GM18867 (cell line): ENCODE data around the gene CALHM2.

Experiments used
- ATAC-seq: cut with Tn5 transposase; IDR thresholded peaks from one replicate; pipeline ENCODE4 v1.9.1; 2021; ENCODE audit warnings: mild to moderate bottlenecking, moderate library complexity; ENCODE audit not compliant: unreplicated experiment

CALHM2 gene

DNA sequence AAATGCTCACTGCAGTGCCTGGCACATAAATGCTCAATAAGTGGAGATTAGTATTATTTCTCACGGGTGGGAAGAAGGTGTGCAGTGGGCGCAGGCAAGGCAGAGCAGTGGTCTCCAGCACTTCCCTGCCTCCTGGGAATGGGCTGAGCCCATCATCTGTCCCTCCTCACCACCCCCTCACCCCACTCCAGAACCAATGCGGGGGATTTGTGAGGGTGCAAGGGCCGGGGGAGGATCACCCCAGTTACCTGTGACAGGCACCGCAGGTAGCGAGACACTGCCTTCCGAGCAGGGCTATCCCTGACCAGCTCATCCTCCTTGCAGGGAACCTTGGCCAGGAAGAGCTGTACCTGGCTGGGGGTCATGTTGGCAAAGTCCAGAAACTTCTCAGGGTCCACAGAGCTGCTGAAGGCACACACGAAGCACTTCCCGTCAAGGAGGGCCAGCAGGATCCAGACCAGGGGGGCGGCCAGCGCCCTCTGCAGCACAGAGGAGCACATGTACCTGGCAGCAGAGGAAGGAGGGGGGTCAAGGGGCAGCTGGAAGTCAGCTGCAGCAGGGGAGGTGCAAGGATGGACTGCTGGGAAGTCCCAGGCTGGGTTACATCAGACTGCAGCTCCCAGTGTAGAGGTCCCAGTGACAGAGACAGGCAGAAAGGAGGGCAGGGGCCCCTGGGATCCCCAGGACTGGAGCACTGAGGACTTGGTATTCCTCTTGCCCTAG, 24.0 kb upstream of the CALHM2 start:
- ATAC-seq: no peak

GRCh38 chr10:103475437-103475836, 23.3 kb upstream of the CALHM2 start:
- ATAC-seq: no peak

DNA sequence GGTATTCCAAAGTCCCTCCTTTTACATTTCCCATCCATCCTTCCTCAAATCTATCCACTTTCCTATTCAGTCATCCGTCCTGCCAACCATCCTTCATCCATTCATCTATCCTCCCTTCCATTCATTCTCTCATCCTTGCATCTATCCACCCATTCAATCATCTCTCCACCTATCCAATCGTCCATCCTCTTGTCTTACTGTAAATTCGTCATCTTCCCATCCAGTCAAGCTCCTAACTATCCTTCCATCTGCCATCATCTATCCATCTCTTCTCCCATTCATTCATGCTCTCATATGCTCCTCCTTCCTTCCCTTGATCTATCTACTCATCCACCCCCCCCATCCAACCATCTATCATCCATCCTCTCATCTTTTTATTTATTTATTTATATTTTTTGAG, 21.9 kb upstream of the CALHM2 start:
- no peak for ATAC-seq

DNA sequence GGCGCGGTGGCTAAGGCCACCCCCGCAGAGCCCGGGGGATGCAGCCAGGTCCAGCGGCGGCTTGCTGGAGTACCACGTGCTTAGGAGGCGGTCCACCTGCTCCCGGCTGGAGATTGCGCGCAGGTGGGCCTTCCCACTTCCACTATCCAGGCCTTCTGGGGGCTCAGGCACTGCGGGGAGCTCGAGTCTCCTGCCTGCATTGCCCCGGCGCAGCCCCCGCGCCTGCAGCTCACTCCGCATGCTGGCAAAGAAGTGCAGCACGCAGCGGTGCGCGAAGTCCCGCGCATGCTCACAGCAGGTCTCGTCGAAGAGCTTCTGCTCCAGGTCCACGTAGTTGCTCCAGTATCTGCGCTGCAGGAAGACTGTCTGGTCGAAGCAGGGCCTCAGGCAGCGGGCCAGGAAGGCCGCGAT, 21.1 kb upstream of the CALHM2 start:
- ATAC-seq: no peak

- peak; percentile 38 for ATAC-seq
Observed at GRCh38 chr10:103472005-103472404, 19.8 kb upstream of the CALHM2 start.

- ATAC-seq: peak; percentile 70
Observed at GRCh38 chr10:103470761-103471653, 18.8 kb upstream of the CALHM2 start.

- no peak for ATAC-seq
Observed at GRCh38 chr10:103469201-103469600, 17.0 kb upstream of the CALHM2 start.

DNA sequence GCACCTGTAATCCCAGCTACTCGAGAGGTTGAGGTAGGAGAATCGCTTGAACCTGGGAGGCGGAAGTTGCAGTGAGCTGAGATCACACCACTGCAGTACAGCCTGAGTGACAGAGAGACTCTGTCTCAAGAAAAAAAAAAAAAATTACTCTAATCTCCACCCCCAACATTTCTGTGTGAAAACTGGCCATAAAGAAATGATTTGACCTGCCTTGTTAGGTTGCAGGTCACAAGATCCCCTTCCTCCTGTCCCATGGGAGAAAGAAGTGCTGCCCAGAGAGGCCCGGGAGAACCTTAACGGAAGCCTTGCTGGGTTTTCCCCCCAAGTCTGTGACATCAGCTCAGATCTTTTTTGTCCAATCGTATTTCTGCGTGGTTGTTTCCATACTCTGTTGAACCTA, 15.2 kb upstream of the CALHM2 start:
- ATAC-seq: no peak

DNA sequence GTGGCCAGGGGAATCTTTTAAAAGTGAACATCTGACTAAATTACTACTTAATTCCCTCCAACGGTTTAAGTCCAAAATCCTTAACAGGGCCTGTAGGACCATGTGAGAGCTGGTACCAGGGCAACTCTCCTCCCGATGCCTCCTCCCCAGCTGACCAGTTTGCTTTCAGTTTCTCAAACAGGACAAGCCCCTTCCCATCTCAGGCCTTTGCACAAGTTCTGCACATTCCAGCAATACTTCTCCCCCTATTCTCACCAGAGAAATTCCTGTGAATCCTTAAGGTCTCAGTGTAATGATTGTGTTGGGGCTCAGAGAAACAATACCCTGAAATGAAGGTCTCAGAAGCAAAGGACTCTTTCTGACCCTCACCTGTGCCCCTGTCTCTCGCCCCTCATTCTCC, 14.6 kb upstream of the CALHM2 start:
- ATAC-seq: no peak

DNA sequence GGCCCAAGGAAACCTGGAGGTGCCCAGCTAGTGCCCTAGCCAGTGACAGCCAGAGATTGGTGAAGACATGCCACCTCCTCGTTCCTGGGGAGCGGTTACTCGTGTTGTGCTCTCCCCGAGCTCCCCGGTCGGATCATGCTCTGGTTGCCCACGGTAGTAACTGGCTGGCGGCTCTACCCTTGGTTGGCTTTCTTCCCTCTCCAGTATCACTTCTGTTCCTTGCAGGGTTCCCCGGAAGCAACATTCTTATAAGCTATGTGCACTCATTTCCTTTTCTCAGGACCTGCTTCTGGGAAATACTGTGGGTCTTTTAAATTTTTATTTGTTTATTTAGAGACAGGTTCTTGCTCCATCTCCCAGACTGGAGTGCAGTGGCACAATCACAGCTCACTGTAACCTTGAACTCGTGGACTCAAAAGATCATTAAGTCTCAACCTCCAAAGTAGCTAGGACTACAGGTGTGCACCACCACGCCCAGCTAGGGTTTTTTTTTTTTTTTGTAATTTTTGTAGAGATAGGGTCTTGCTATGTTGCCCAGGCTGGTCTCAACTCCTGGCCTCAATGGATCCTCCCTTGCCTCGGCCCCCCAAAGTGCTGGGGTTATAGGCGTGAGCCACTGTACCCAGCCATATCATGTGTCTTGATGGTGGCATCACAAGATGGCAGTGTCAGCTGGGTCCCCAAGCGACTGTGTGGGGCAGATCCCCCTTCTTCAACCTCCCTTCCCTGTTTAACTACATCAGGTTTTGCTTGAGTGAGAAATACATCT, 13.4 kb upstream of the CALHM2 start:
- no peak for ATAC-seq

- no peak for ATAC-seq
Observed at GRCh38 chr10:103463499-103463898, 11.3 kb upstream of the CALHM2 start.

GRCh38 chr10:103459615-103460014, 7.4 kb upstream of the CALHM2 start:
- ATAC-seq: no peak

DNA sequence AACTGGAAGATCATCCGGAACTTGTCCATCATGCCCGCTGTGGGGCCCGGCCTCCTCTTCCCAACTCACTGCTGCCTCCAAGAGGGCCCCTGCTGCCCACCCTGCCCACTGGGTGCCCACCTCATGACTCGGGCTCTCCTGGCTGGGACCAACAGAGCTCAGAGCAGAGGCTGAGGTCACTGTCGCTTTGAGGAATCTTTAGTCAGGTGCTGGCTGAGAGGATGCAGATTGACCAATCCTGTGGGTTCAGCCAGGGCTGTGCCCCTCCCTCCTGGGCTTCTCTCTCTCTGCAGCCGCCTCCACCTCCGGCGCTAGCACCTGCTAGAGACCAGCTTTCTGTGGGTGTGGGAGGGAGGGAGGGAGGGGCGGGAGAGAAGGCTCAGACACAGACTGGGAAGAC, 6.5 kb upstream of the CALHM2 start, which contains the start of gene CALHM1:
Gene CALHM1, minus strand, starts transcription at position 181 of the 400 bp plus-strand sequence. Its CDS starts 149 bp downstream, at position 32.
- peak; percentile 74 for ATAC-seq

- ATAC-seq: no peak
Observed at GRCh38 chr10:103457896-103458583, 5.9 kb upstream of the CALHM2 start.

DNA sequence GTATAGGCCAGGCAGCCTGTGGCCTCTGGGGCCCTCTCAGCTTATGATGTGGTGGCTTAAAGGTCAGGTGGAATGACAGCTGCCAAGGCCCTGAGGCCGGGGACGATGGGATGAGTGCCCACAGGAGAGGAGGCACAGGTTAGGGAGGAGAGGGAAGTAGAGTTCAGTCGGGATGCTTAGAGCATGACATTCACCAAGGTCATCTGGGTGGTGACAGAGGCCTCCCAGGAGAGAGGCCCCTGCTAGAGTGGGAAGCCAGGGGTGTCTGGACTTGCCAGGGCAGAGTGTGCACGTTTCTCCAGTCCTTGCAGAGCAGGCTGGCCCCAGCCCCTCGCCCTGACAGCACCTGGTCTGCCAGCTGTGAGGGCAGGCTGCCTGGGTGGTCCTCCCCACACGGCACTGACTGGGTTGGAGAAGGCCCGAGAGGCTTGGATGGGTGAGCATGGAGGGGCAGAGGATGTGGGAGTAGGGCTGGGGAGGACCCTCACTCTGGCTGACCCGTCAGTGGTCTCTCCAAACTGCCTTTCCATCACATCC, 5.1 kb upstream of the CALHM2 start:
- ATAC-seq: no peak

GRCh38 chr10:103456074-103456660, 4.0 kb upstream of the CALHM2 start:
- no peak for ATAC-seq

GRCh38 chr10:103455235-103455634, 3.1 kb upstream of the CALHM2 start:
- ATAC-seq: no peak

DNA sequence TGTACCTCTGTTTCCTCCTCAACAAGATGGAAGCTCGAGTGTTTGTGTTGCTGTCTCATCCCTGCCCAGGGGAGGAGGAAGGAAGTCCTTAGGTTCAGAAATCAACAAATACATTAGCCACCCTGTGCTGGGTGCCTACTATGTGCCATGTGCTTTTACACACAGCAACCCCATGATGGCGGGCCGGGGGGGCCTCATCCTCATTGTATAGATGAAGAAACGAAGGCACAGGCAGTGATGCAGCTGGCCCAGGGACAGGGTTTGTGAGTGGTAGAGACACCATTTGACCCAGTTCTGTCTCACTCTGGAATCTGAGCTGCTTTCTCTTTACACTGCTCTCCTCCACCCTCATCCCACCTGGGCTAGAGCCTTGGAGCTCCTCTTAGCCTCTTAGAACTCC, 1.9 kb upstream of the CALHM2 start:
- no peak for ATAC-seq

DNA sequence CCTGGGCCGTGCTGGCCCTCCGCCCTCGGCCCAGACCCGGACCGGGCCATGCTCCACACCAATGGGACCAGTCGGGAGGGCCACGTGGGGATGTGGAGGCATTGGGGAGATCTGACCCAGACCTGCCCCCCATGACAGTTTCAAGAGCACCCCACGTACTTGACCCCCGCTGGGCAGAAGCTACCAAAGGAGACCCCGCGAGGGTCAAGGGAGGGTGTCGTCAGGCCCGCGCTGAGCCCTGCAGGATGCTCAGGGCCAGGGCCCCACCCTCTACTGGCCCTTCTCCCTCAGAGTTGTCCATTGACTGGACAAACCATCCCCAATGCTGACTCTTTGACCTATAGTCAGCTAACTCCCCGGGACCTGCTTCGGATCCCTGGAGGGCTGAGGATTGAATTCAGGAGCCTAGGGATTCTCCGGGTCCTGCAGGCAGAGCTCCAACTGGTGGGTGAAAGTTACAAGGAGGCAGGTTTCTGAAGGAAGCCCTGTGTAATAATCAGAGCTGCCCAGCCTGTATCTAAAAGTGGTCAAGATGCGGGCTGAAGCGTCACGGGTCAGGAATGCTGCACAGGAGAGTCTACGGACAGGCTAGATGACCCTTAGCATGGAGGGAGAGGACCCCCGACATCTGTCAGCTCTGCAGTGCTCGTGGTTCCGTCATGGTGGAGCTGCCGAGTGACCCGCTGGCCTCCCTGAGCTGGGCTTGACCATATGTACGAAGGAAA, 498 bp upstream of the CALHM2 start:
- no peak for ATAC-seq
